Caco-2 (cell line): ENCODE measurements around the gene SAMMSON. TPM values are rescaled to one million over a fixed set of nuclear protein-coding genes. Genes with fewer than 3 reads are reported as not detected.

Source experiments
- BruUV-seq: library from RNA; stranded (reverse); fragments of 400-500 nt; replicated peaks from 2 replicates; lab custom pipeline; 2021; lab: Mats Ljungman, UMichigan
- CTCF ChIA-PET: fragments of 300-600 bp; sonication (Branson Sonifier 250); formaldehyde crosslinking; loops from one replicate; lab custom pipeline; 2022; ENCODE audit warnings: antibody characterized with exemption; lab: Charles Lee
- POLR2A ChIA-PET: fragments of 300-600 bp; sonication (Branson Sonifier 250); formaldehyde crosslinking; loops from one replicate; lab custom pipeline; 2022; ENCODE audit warnings: antibody characterized with exemption; lab: Charles Lee
- DNase-seq, 2 experiments: peaks; one replicate each; pipeline versions ENCODE4 v3.0.0 to v3.0.0-alpha.2; 2020 to 2022
- H3K27me3 ChIP-seq: replicated peaks from 2 replicates; pipeline ENCODE4 v1.6.0; 2011; ENCODE audit warnings: low read length; ENCODE audit not compliant: control insufficient read depth, insufficient read depth
- H3K36me3 ChIP-seq: 2 replicates; pipeline ENCODE4 v1.5.1; 2011; ENCODE audit warnings: low read length; ENCODE audit not compliant: control insufficient read depth, insufficient read depth
- H3K4me1 ChIP-seq: fragments of 250-450 bp; sonication (Bioruptor Pico); 2 replicates; pipeline ENCODE4 v1.5.1; 2020; ENCODE audit warnings: mild to moderate bottlenecking
- H3K4me3 ChIP-seq: 2 replicates; pipeline ENCODE4 v1.5.1; 2011; ENCODE audit warnings: low read depth, mild to moderate bottlenecking, control low read depth, low read length
- H3K9me3 ChIP-seq: fragments of 250-450 bp; sonication (Bioruptor Pico); 2 replicates; pipeline ENCODE4 v1.5.1; 2020; ENCODE audit warnings: mild to moderate bottlenecking, moderate library complexity
- H3K27ac Mint-ChIP-seq: one replicate; pipeline ENCODE4 v1.8.0; 2022; ENCODE audit warnings: mixed read lengths; ENCODE audit not compliant: unreplicated experiment
- H3K27me3 Mint-ChIP-seq: one replicate; pipeline ENCODE4 v1.8.0; 2022; ENCODE audit warnings: mixed read lengths; ENCODE audit not compliant: insufficient read depth, unreplicated experiment
- H3K36me3 Mint-ChIP-seq: one replicate; pipeline ENCODE4 v1.8.0; 2022; ENCODE audit warnings: mild to moderate bottlenecking, mixed read lengths; ENCODE audit not compliant: insufficient read depth, unreplicated experiment
- H3K4me1 Mint-ChIP-seq: one replicate; pipeline ENCODE4 v1.8.0; 2022; ENCODE audit warnings: low read depth, mixed read lengths; ENCODE audit not compliant: unreplicated experiment
- H3K4me3 Mint-ChIP-seq: one replicate; pipeline ENCODE4 v1.8.0; 2022; ENCODE audit warnings: mild to moderate bottlenecking, moderate library complexity, mixed read lengths; ENCODE audit not compliant: unreplicated experiment
- H3K9me3 Mint-ChIP-seq: one replicate; pipeline ENCODE4 v1.8.0; 2022; ENCODE audit warnings: mixed read lengths; ENCODE audit not compliant: unreplicated experiment
- CTCF ChIP-seq, 2 experiments: fragments of 200-600 bp in 1 of 2; IDR thresholded peaks; 1 replicate in 1 of 2; 2 replicates in 1 of 2; pipeline versions ENCODE4 v1.5.1 to v1.8.0; 2011 to 2022; ENCODE audit warnings: antibody characterized with exemption in 1 of 2, control low read depth in 1 of 2, inconsistent platforms in 1 of 2, low read depth in 1 of 2, low read length in 1 of 2, mild to moderate bottlenecking in 1 of 2, moderate library complexity in 1 of 2; ENCODE audit not compliant: insufficient read depth in 1 of 2, severe bottlenecking in 1 of 2, unreplicated experiment in 1 of 2
- intact Hi-C: fragments of 100-400 bp; cut with micrococcal nuclease; formaldehyde crosslinking; loops from one replicate; pipeline ENCODE4 v1.10.0; 2022; ENCODE audit not compliant: unreplicated experiment
- total RNA-seq: library from RNA; stranded (reverse); gene quantifications from 2 replicates; pipeline ENCODE4 v1.2.3, GENCODE V29; 2022

The SAMMSON gene
- total RNA-seq, 1 experiment from 2014 or later: not detected

GRCh38 chr3:69961706-69962439 lies 37.7 kb upstream of the SAMMSON start:
- CTCF ChIA-PET: no interaction called here
- Histone ChIP-seq H3K9me3 (no peaks in the 10 kb centered on the region), H3K27me3 (no peaks in the 10 kb centered on the region), H3K4me3 (no peak overlapping the region), H3K4me1 (no peaks in the 10 kb centered on the region), H3K36me3 (no peaks in the 10 kb centered on the region)
- H3K4me1 Mint-ChIP-seq: no peaks in the 10 kb centered on the region
- no peak overlapping the region for H3K27ac Mint-ChIP-seq
- no peak overlapping the region for H3K4me3 Mint-ChIP-seq
- POLR2A ChIA-PET: no interaction called here
- BruUV-seq: no TSS peak
- DNase-seq: no peak
- H3K36me3 Mint-ChIP-seq: no peaks in the 10 kb centered on the region
- no peak for TF ChIP-seq CTCF (IDR thresholded peaks at IDR 0.05; ENCODE audit: insufficient read depth in 1 of 2, low read depth in 1 of 2, low read length in 1 of 2, severe bottlenecking in 1 of 2, unreplicated experiment in 1 of 2)
- intact Hi-C loops: no loop called here
- no peaks in the 10 kb centered on the region for H3K27me3 Mint-ChIP-seq
- H3K9me3 Mint-ChIP-seq: no peaks in the 10 kb centered on the region

GRCh38 chr3:69963643-69964042 lies 35.9 kb upstream of the SAMMSON start:
- POLR2A ChIA-PET: no interaction called here

GRCh38 chr3:69967156-69967555 lies 32.4 kb upstream of the SAMMSON start:
- no TSS peak for BruUV-seq
- POLR2A ChIA-PET: no interaction called here
- intact Hi-C loops: no loop called here

More at GRCh38 chr3:69963643-69964042, 35.9 kb upstream of the SAMMSON start:
- CTCF ChIA-PET: no interaction called here
- Histone ChIP-seq H3K27me3 (no peaks in the 10 kb centered on the region), H3K4me1 (no peaks in the 10 kb centered on the region), H3K36me3 (no peaks in the 10 kb centered on the region), H3K9me3 (no peaks in the 10 kb centered on the region), H3K4me3 (no peak overlapping the region)
- H3K4me3 Mint-ChIP-seq: no peak overlapping the region
- intact Hi-C loops: no loop called here
- no peak for TF ChIP-seq CTCF (IDR thresholded peaks at IDR 0.05; ENCODE audit: insufficient read depth in 1 of 2, low read depth in 1 of 2, low read length in 1 of 2, severe bottlenecking in 1 of 2, unreplicated experiment in 1 of 2)
- no peak for DNase-seq
- H3K27ac Mint-ChIP-seq: no peak overlapping the region
- no peaks in the 10 kb centered on the region for H3K27me3 Mint-ChIP-seq
- no peaks in the 10 kb centered on the region for H3K9me3 Mint-ChIP-seq
- no TSS peak for BruUV-seq
- no peaks in the 10 kb centered on the region for H3K36me3 Mint-ChIP-seq
- H3K4me1 Mint-ChIP-seq: no peaks in the 10 kb centered on the region

More at GRCh38 chr3:69967156-69967555, 32.4 kb upstream of the SAMMSON start:
- no peak overlapping the region for H3K27ac Mint-ChIP-seq
- TF ChIP-seq CTCF (IDR thresholded peaks at IDR 0.05; ENCODE audit: insufficient read depth in 1 of 2, low read depth in 1 of 2, low read length in 1 of 2, severe bottlenecking in 1 of 2, unreplicated experiment in 1 of 2): no peak
- H3K36me3 Mint-ChIP-seq: no peaks in the 10 kb centered on the region
- no peak overlapping the region for H3K4me3 Mint-ChIP-seq
- Histone ChIP-seq H3K36me3 (no peaks in the 10 kb centered on the region), H3K9me3 (no peaks in the 10 kb centered on the region), H3K27me3 (no peaks in the 10 kb centered on the region), H3K4me3 (no peak overlapping the region), H3K4me1 (no peaks in the 10 kb centered on the region)
- CTCF ChIA-PET: no interaction called here
- no peaks in the 10 kb centered on the region for H3K9me3 Mint-ChIP-seq
- H3K4me1 Mint-ChIP-seq: no peaks in the 10 kb centered on the region
- no peaks in the 10 kb centered on the region for H3K27me3 Mint-ChIP-seq
- no peak for DNase-seq
